Large intestine (tissue), 3 donors: Measurements from ENCODE around the gene ERG. TPM values are rescaled to one million over a fixed set of nuclear protein-coding genes. Genes with fewer than 3 reads are reported as not detected.

Experiments used
- DNase-seq, 2 donors: peaks; one replicate each; pipeline versions ENCODE4 v3.0.0 to v3.0.0-alpha.2; 2013
- H3K27ac ChIP-seq: one replicate; pipeline ENCODE4 v1.5.1; 2013; ENCODE audit warnings: low read length
- H3K27me3 ChIP-seq: 2 replicates; pipeline ENCODE4 v1.6.1; 2013; ENCODE audit warnings: low read length; ENCODE audit not compliant: control insufficient read depth, insufficient read depth
- H3K36me3 ChIP-seq: 2 replicates; pipeline ENCODE4 v1.6.1; 2013; ENCODE audit warnings: low read length; ENCODE audit not compliant: control insufficient read depth, insufficient read depth
- H3K4me1 ChIP-seq: one replicate; pipeline ENCODE4 v1.6.1; 2013; ENCODE audit warnings: low read length; ENCODE audit not compliant: control insufficient read depth, insufficient read depth
- H3K4me3 ChIP-seq: one replicate; pipeline ENCODE4 v1.5.1; 2013; ENCODE audit warnings: low read length
- H3K9me3 ChIP-seq: one replicate; pipeline ENCODE4 v1.6.1; 2013; ENCODE audit warnings: mild to moderate bottlenecking, low read depth, low read length, moderate library complexity; ENCODE audit not compliant: control insufficient read depth
- WGBS: methylation state at CpG from one replicate; pipeline ENCODE4 v1.1.5; 2013; ENCODE audit warnings: low lambda C conversion rate; ENCODE audit not compliant: insufficient coverage; 5-methylcytosine and 5-hydroxymethylcytosine counted together
- polyA plus RNA-seq: library from polyadenylated mRNA; unstranded; fragments of 120-200 nt; gene quantifications from one replicate; pipeline ENCODE4 v1.2.1, GENCODE V29; 2013

ERG gene
- polyA plus RNA-seq, 1 donor = 6.2 TPM

DNA sequence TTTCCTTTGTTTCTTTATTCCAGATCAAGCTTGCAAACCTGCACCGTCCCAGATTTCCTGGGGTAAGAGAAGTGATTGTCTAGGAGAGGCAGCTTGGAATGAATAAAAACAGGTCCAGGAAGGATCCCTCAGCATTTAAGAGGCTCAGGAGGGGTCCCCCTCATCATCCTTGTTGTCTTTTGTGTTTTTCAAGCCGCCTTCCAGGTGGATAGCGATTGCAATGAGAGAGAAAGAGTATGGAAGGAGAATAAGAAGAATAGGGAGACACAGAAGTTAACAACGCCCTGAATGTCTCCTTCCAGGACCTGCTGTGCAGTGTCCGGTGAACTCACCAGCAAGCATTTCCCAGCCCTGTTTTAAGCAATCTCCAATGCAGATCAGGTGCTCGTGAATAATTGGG is 8.5 kb downstream of the ERG start:
- WGBS = 80% methylated on average over 1 of the region's 6 CpGs
- Histone ChIP-seq H3K4me1 (peaks cover 11% of the 10 kb centered on the region), H3K27ac (no peak overlapping the region), H3K27me3 (no peaks in the 10 kb centered on the region), H3K36me3 (no peaks in the 10 kb centered on the region), H3K4me3 (no peak overlapping the region), H3K9me3 (no peaks in the 10 kb centered on the region)
- no peak for DNase-seq

DNA sequence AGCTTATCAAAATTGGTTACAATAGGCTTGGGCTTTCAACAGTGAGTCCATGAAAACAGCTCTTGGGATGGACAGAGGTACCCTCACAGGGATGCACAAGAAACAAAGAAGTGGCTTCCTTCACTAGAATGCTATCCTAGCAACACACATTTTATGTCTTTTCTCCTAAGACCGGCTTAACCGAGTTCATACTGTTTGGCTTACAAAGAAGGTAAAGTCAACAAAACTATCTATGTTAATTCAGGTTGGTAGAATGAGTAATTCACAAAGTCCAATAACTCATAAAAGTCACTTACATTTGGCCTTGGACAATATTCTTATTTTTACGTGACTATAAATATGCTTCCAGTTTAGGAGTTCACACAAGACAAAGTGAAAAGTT is 9.0 kb downstream of the ERG start:
- H3K36me3 ChIP-seq = no peaks in the 10 kb centered on the region
- DNase-seq = peak in 1 of 2 donors; percentile 53
- no peaks in the 10 kb centered on the region for H3K9me3 ChIP-seq
- no peak overlapping the region for H3K4me3 ChIP-seq
- WGBS = 0% methylated on average over 2 of the region's 3 CpGs
- H3K4me1 ChIP-seq = peaks cover 11% of the 10 kb centered on the region
- H3K27me3 ChIP-seq = no peaks in the 10 kb centered on the region
- no peak overlapping the region for H3K27ac ChIP-seq

DNA sequence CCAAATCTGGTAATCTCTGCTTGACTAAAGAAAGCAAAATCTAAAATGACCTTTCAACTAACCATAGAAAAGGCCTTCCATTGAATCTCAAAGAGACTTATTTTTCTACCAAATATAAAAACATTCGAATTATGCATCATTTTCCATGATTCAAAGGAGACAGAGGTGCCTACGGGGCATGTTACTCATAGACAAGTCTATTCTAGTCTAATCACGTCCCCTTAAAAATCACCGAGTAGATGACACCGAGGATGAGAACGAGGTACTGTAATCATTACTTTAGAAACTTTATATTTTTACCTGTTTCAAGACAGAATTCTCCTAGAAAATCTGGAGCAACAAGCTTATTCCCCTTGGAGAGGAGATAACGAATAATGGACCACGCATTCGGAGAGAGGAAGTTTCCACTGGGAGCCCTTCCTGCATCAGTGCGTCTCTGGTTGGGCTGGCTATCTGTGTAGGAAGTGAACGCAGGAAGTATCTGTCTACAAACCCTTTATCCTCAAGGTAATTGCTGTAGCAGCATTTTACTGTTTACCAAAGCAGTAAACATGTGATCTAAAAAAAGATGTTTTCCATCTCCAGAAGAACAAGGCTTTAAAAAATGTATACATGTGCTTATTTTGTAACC is 9.5 kb downstream of the ERG start:
- no peaks in the 10 kb centered on the region for H3K36me3 ChIP-seq
- DNase-seq = no peak
- no peak overlapping the region for H3K27ac ChIP-seq
- H3K27me3 ChIP-seq = no peaks in the 10 kb centered on the region
- H3K4me3 ChIP-seq = no peak overlapping the region
- H3K9me3 ChIP-seq = no peaks in the 10 kb centered on the region
- no CpG with 5 or more reads among the region's 11 CpGs for WGBS
- H3K4me1 ChIP-seq = peaks cover 11% of the 10 kb centered on the region

DNA sequence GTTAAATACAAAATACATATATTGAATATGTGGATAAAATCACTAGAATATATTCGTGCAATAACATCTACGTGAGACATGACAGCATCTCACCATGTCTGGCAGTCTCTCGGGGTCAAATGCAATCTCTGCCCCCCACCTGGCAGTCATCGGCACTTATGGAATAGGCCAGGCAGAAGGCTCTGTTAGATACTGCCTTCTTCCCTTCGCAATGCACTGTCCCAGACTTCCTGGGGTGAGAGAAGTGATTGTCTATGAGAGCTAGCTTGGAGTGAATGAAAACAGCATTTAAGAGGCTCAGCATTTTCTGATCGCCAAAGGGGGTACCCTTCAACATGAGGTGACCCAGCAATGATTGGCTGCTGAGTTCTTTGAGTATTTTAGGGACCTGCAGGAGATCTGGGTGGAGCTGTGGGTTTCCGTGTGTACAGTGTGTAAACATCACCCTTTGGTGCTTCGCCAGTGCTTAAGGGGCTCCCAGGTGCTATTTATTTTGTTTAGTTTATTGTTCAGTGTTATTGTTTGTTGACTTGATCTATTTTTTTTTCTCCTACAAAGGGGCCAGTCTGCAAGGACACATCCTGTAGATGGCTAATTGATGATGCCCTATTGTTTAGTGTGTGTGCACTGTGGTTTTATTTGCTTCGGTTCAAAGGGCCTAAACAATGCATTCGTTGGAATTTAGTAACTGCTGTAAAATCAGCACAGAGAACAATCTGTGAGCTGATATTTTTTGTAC is 10.2 kb downstream of the ERG start:
- no peak overlapping the region for H3K4me3 ChIP-seq
- H3K9me3 ChIP-seq = no peaks in the 10 kb centered on the region
- 50% methylated on average over 1 of the region's 10 CpGs for WGBS
- H3K4me1 ChIP-seq = peaks cover 11% of the 10 kb centered on the region
- H3K27me3 ChIP-seq = no peaks in the 10 kb centered on the region
- H3K27ac ChIP-seq = no peak overlapping the region
- no peaks in the 10 kb centered on the region for H3K36me3 ChIP-seq
- no peak for DNase-seq

DNA sequence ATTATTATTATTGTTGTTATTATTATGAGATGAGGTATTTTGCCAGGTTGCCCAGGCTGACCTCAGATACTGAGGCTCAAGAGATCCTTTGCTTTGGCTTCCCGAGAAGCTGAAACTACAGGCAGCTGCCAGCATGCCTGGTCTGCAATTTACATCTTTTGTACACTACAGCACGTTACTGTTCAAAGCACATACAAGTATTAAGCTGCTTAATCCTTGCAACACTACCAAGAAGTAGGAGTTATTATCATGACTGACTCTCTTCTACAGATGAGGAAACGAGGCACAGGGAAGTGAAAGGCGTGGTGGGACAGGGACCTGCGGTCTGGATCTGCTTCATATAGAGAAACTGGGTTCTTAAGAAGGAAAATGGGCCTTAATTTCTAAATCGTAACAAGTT is 11.6 kb downstream of the ERG start:
- no peaks in the 10 kb centered on the region for H3K36me3 ChIP-seq
- no peaks in the 10 kb centered on the region for H3K27me3 ChIP-seq
- H3K4me1 ChIP-seq = peaks cover 11% of the 10 kb centered on the region
- H3K4me3 ChIP-seq = no peak overlapping the region
- no peak for DNase-seq
- H3K9me3 ChIP-seq = no peaks in the 10 kb centered on the region
- WGBS = 80% methylated on average over 1 of the region's 6 CpGs
- no peak overlapping the region for H3K27ac ChIP-seq

DNA sequence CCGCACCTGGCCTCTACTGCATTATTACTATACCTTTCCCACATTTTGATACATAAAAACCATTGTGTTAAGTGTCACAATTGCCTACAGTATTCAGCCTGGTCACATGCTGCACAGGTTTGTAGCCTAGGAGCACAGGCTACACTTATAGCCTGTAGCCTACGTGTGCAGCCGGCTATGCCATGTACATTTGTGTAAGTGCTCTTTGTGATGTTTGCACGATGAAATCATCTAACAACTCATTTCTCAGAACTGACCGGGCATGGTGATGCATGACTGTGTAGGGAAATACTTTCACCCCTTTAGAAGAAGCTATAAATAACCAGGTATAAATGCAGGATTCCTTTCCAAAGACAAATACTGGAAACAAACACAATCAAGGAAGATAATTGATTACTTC is 12.1 kb downstream of the ERG start:
- H3K27ac ChIP-seq = no peak overlapping the region
- peak in 1 of 2 donors; percentile 23 for DNase-seq
- no peaks in the 10 kb centered on the region for H3K27me3 ChIP-seq

DNA sequence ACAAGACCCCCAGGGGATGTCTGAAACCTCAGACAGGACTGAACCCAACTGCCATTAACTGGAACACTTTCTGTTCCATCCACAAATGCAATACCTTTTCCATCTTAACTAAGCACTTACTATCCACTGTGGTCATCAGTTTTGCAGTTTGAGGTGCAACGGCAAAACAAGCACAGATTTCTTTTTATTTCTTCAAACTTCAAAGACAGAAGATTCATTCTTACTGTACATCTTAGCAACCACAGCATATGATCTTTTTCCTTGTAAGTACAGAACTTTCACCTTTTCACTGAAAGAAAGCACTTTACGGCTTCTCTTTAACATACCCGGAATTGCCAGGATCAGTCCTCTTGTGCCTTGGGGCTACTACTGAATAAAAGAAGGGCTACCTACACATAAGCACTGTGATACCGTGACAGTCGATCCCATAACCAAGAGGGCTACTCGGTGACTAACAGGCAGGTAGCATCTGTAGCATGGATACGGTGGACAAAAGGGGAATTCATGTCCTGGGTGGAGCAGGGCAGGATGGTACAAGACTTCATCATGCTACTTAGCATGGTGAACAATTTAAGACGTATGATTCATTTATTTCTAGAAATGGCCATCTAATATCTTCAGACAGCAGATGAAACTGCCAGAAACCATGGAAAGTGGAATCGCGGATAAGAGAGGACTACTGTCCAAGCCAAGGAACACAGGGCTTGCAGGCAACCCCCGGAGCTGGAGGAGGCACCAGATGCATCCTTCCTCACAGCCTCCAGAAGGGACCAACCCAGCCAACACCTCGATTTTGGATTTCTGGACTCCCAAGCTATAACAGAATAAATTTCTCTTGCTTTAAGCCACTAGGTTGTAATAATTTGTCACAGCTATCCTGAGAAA is 18.4 kb downstream of the ERG start:
- peaks cover 7% of the 10 kb centered on the region for H3K27me3 ChIP-seq
- peaks cover 6% of the 10 kb centered on the region for H3K4me1 ChIP-seq
- H3K27ac ChIP-seq = no peak overlapping the region
- H3K9me3 ChIP-seq = no peaks in the 10 kb centered on the region
- no peak for DNase-seq
- WGBS = 100% methylated on average over 1 of the region's 12 CpGs
- no peak overlapping the region for H3K4me3 ChIP-seq
- H3K36me3 ChIP-seq = no peaks in the 10 kb centered on the region

More for the DNA sequence above, 12.1 kb downstream of the ERG start:
- H3K9me3 ChIP-seq = no peaks in the 10 kb centered on the region
- H3K4me1 ChIP-seq = peaks cover 11% of the 10 kb centered on the region
- no CpG with 5 or more reads among the region's 5 CpGs for WGBS
- no peak overlapping the region for H3K4me3 ChIP-seq
- no peaks in the 10 kb centered on the region for H3K36me3 ChIP-seq

DNA sequence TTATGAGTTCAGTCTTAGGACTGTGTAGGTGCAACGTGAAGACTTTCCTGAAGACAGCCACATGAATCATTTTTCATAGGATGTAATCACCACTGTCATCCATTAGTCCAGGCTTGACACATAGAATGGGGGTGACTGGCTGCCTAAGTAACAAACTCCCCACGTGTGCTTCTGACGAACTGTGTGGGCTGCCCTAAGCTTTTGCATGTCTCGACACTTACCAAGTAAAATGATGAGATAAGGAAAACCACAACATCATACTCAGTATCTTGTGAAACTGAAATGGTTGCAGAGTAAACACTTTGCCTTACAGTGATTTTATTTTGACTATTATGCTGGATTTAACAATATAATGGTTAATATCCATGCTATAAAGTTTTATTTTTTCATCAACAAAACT is 19.5 kb downstream of the ERG start:
- Histone ChIP-seq H3K27me3 (peaks cover 7% of the 10 kb centered on the region), H3K4me1 (peaks cover 6% of the 10 kb centered on the region), H3K36me3 (no peaks in the 10 kb centered on the region), H3K9me3 (no peaks in the 10 kb centered on the region), H3K27ac (no peak overlapping the region), H3K4me3 (no peak overlapping the region)
- DNase-seq = no peak
- WGBS = no CpG with 5 or more reads among the region's 4 CpGs

DNA sequence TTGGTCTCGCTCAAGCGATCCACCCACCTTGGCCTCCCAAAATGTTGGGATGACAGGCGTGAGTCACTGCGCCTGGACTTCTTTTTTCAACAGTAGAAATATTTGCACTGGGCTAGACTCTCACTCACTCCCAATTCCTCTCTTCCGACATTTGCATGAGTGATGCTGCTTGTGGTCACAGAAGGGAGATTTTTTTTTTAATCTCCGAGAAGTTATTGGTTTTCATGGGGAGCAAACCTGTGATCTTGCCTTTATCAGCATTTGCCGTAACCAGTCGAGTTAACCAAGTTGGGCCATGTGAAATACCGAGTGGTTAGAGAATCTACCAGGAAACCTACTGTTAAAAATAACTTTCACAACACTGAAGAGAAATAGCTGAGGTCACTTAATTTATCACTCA is 21.1 kb downstream of the ERG start:
- WGBS = 100% methylated on average over 1 of the region's 9 CpGs
- Histone ChIP-seq H3K9me3 (no peaks in the 10 kb centered on the region), H3K27ac (no peak overlapping the region), H3K27me3 (peaks cover 7% of the 10 kb centered on the region), H3K36me3 (no peaks in the 10 kb centered on the region), H3K4me1 (peaks cover 6% of the 10 kb centered on the region), H3K4me3 (no peak overlapping the region)
- DNase-seq = no peak

DNA sequence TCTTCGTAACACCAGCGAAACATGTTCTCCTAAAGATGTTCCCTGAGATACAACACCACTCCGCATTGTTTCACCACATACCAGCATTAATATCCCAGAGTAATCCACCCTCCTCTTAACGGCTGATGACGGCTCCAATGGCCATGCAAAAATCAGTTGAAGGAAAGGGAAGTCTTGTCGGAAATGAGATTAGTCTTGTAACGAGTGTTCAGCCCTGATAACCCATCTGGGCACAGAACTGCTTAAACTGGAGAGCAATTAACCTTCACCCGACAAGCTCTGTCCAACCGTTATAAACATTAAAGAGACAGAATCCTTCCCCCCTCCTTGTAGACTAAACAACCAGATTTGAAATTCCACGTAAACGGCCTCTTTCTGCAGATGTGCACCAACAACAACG is 21.9 kb downstream of the ERG start:
- no peaks in the 10 kb centered on the region for H3K9me3 ChIP-seq
- H3K27me3 ChIP-seq = peaks cover 7% of the 10 kb centered on the region
- H3K27ac ChIP-seq = no peak overlapping the region
- DNase-seq = peak in 1 of 2 donors; percentile 17
- no peak overlapping the region for H3K4me3 ChIP-seq
- H3K4me1 ChIP-seq = peaks cover 6% of the 10 kb centered on the region
- WGBS = 20% methylated on average over 1 of the region's 12 CpGs
- H3K36me3 ChIP-seq = no peaks in the 10 kb centered on the region
